Ovary (tissue), 3 donors: Measurements from ENCODE around the gene PXN.

Experiments
- CTCF ChIP-seq, 3 donors: fragments of 450-650 bp in 2 of 3; fragments of 200-600 bp in 1 of 3; IDR thresholded peaks; one replicate each; pipeline versions ENCODE4 v1.5.1 to v1.8.0; 2016 to 2022; ENCODE audit warnings: antibody characterized with exemption in 3 of 3, mild to moderate bottlenecking in 1 of 3
- EP300 ChIP-seq: sonication (generic); formaldehyde crosslinking; IDR thresholded peaks from one replicate; pipeline ENCODE4 v1.6.1; 2017; ENCODE audit warnings: antibody characterized with exemption
- POLR2A ChIP-seq: fragments of 450-650 bp; IDR thresholded peaks from one replicate; pipeline ENCODE4 v1.6.1; 2017; ENCODE audit warnings: antibody characterized with exemption, mild to moderate bottlenecking, moderate library complexity
- donor health status: DM: no; HTN: no; CAD: no.

GRCh38 chr12:120292411-120292660 is 26.8 kb upstream of the PXN start:
- no peak for TF ChIP-seq CTCF (IDR thresholded peaks at IDR 0.05)
- TF ChIP-seq POLR2A, result no peak
- no peak for TF ChIP-seq EP300
